Measurements from ENCODE around the gene LRRC27. TPM values are rescaled to one million over a fixed set of nuclear protein-coding genes. Genes with fewer than 3 reads are reported as not detected.

The LRRC27 gene
- total RNA-seq, 2 experiments from 2014 or later = 2.4 to 2.8 TPM

- H3K36me3 ChIP-seq (ENCODE audit: insufficient read depth, low read length) = no peaks in the 10 kb centered on the region
- Mint-ChIP-seq H3K4me1 (ENCODE audit: low read depth) (peaks cover 13% of the 10 kb centered on the region), H3K27me3 (no peaks in the 10 kb centered on the region), H3K4me3 (peak within 1 kb of the TSS; percentile 93), H3K27ac (peak within 1 kb of the TSS; percentile 61), H3K9me3 (no peaks in the 10 kb centered on the region), H3K36me3 (ENCODE audit: low read depth) (no peaks in the 10 kb centered on the region)
- peak within 1 kb of the TSS; percentile 69 for H3K4me3 ChIP-seq (ENCODE audit: low read length)
- no peaks in the 10 kb centered on the region for H3K27me3 ChIP-seq (ENCODE audit: control insufficient read depth in 1 of 2, insufficient read depth in 2 of 2, low read length in 2 of 2)
- TF ChIP-seq CTCF (IDR thresholded peaks at IDR 0.05) = no peak
- ChIA-PET CTCF (no interaction called here), POLR2A (interaction anchor here (0.6 kb wide), 1 partner anchor 23 kb away, joined by 3 read pairs; no protein-coding TSS in a partner anchor)
- peaks cover 16% of the 10 kb centered on the region for H3K4me1 ChIP-seq (ENCODE audit: insufficient read depth, low read length)
- DNase-seq = peak; percentile 86 to 99 (median 90)
- intact Hi-C loops (cut with DNase I, micrococcal nuclease) = loop anchor here (1.0 to 10.0 kb wide), 9 partner anchors 23 to 1069 kb away; partner anchors contain the start of genes DPYSL4 (in 1 of the 2), INPP5A (in 1 of the 2), LRRC27 (in 1 of the 2) and PAOX (in 1 of the 2)
- H3K9me3 ChIP-seq (ENCODE audit: control insufficient read depth in 1 of 2, insufficient read depth in 1 of 2, low read length in 2 of 2) = no peaks in the 10 kb centered on the region
- H3K27ac ChIP-seq (ENCODE audit: low read depth in 1 of 2, low read length in 2 of 2) = no peak within 1 kb of the TSS
- ATAC-seq (ENCODE audit: poor library complexity) = peak; percentile 85
Observed at GRCh38 chr10:132307823-132308586, 24.0 kb upstream of the LRRC27 start, which contains the start of gene STK32C. Gene STK32C (minus strand): TSS chr10:132307950. CDS start chr10:132307833, 117 bp downstream.

- no peak overlapping the region for H3K27ac ChIP-seq (ENCODE audit: low read depth in 1 of 2, low read length in 2 of 2)
Observed at GRCh38 chr10:132308587-132309470, 23.2 kb upstream of the LRRC27 start.

More at GRCh38 chr10:132308587-132309470, 23.2 kb upstream of the LRRC27 start:
- Mint-ChIP-seq H3K27me3 (no peaks in the 10 kb centered on the region), H3K27ac (peak overlapping the region; percentile 47), H3K36me3 (ENCODE audit: low read depth) (no peaks in the 10 kb centered on the region), H3K4me3 (peak overlapping the region; percentile 87), H3K9me3 (no peaks in the 10 kb centered on the region), H3K4me1 (ENCODE audit: low read depth) (peaks cover 13% of the 10 kb centered on the region)
- H3K36me3 ChIP-seq (ENCODE audit: insufficient read depth, low read length) = no peaks in the 10 kb centered on the region
- peak overlapping the region; percentile 69 for H3K4me3 ChIP-seq (ENCODE audit: low read length)
- H3K27me3 ChIP-seq (ENCODE audit: control insufficient read depth in 1 of 2, insufficient read depth in 2 of 2, low read length in 2 of 2) = no peaks in the 10 kb centered on the region
- POLR2A ChIA-PET = no interaction called here
- ATAC-seq (ENCODE audit: poor library complexity) = no peak
- TF ChIP-seq CTCF (IDR thresholded peaks at IDR 0.05) = no peak
- DNase-seq = peak in 3 of 14 experiments; percentile 29 to 39 (median 33)
- CTCF ChIA-PET = no interaction called here
- peaks cover 16% of the 10 kb centered on the region for H3K4me1 ChIP-seq (ENCODE audit: insufficient read depth, low read length)
- H3K9me3 ChIP-seq (ENCODE audit: control insufficient read depth in 1 of 2, insufficient read depth in 1 of 2, low read length in 2 of 2) = no peaks in the 10 kb centered on the region
- intact Hi-C loops (cut with DNase I, micrococcal nuclease) = loop anchor here (1.0 to 10.0 kb wide), 8 partner anchors 22 to 1068 kb away; partner anchors contain the start of genes DPYSL4 (in 1 of the 2), INPP5A (in 1 of the 2), LRRC27 (in 1 of the 2) and PAOX (in 1 of the 2)
